GM12892 (cell line): ENCODE data around the gene TIPARP.
"Not testable (repeated sequence)": the region's sequence is repeated elsewhere in the genome, so short reads cannot be mapped to it uniquely, and the experiment has no call there.

Experiments used
- DNase-seq: peaks from one replicate; pipeline ENCODE4 v3.0.0; 2011; ENCODE audit not compliant: insufficient read length
- FAIRE-seq: peaks from 2 replicates; lab custom pipeline; 2011; peaks lifted over from hg19 to GRCh38; lab: Jason Lieb, UNC
- POLR2A ChIP-seq: IDR thresholded peaks from 2 replicates; pipeline ENCODE4 v1.6.1; 2011; ENCODE audit warnings: low read depth, low read length, control low read depth
- POLR2AphosphoS5 ChIP-seq: IDR thresholded peaks from 2 replicates; pipeline ENCODE4 v1.6.1; 2011; ENCODE audit warnings: low read depth, low read length, control low read depth
- TAF1 ChIP-seq: IDR thresholded peaks from 2 replicates; pipeline ENCODE4 v1.6.1; 2011; ENCODE audit warnings: low read depth, mild to moderate bottlenecking, control low read depth, low read length, borderline replicate concordance

Gene TIPARP

GRCh38 chr3:156635973-156636372, 38.4 kb upstream of the TIPARP start:
- FAIRE-seq, result no peak
- no peak for DNase-seq
- no peak for TF ChIP-seq POLR2AphosphoS5
- TF ChIP-seq POLR2A, result no peak
- TF ChIP-seq TAF1, result no peak

GRCh38 chr3:156637480-156638022, 36.8 kb upstream of the TIPARP start:
- TF ChIP-seq POLR2AphosphoS5 (no peak), TAF1 (no peak), POLR2A (no peak)
- FAIRE-seq (no peak), DNase-seq (no peak)

GRCh38 chr3:156638271-156638670, 36.1 kb upstream of the TIPARP start:
- TF ChIP-seq POLR2A, result no peak
- no peak for TF ChIP-seq TAF1
- TF ChIP-seq POLR2AphosphoS5, result no peak
- no peak for FAIRE-seq
- DNase-seq, result no peak

GRCh38 chr3:156639414-156640023, 34.9 kb upstream of the TIPARP start:
- FAIRE-seq (peak; percentile 33), DNase-seq (no peak)
- TF ChIP-seq POLR2A, result no peak

- FAIRE-seq (no peak), DNase-seq (no peak)
- TF ChIP-seq POLR2AphosphoS5 (no peak), POLR2A (no peak), TAF1 (no peak)
Measured at GRCh38 chr3:156641618-156641975, 32.8 kb upstream of the TIPARP start.

GRCh38 chr3:156642750-156643728, 31.4 kb upstream of the TIPARP start:
- FAIRE-seq (no peak), DNase-seq (no peak)
- no peak for TF ChIP-seq POLR2AphosphoS5
- no peak for TF ChIP-seq POLR2A
- TF ChIP-seq TAF1, result no peak

- no peak for TF ChIP-seq TAF1
- TF ChIP-seq POLR2AphosphoS5, result no peak
- DNase-seq, result peak; percentile 12
- peak; percentile 90 for FAIRE-seq
Measured at GRCh38 chr3:156643729-156644389, 30.5 kb upstream of the TIPARP start.

- TF ChIP-seq POLR2AphosphoS5, result no peak
- no peak for TF ChIP-seq TAF1
- TF ChIP-seq POLR2A, result no peak
- DNase-seq (no peak), FAIRE-seq (no peak)
Measured at GRCh38 chr3:156644958-156645357, 29.4 kb upstream of the TIPARP start.

GRCh38 chr3:156646958-156647357, 27.4 kb upstream of the TIPARP start:
- no peak for TF ChIP-seq POLR2A
- no peak for TF ChIP-seq TAF1
- TF ChIP-seq POLR2AphosphoS5, result no peak
- FAIRE-seq, result no peak
- DNase-seq, result no peak

GRCh38 chr3:156648086-156648485, 26.3 kb upstream of the TIPARP start:
- peak; percentile 82 for FAIRE-seq

GRCh38 chr3:156649681-156650080, 24.7 kb upstream of the TIPARP start:
- DNase-seq, result no peak
- TF ChIP-seq TAF1 (no peak), POLR2A (no peak), POLR2AphosphoS5 (no peak)
- FAIRE-seq, result no peak

More at GRCh38 chr3:156648086-156648485, 26.3 kb upstream of the TIPARP start:
- no peak for TF ChIP-seq POLR2A
- no peak for TF ChIP-seq POLR2AphosphoS5
- no peak for TF ChIP-seq TAF1
- DNase-seq, result no peak

- not testable (repeated sequence) for FAIRE-seq, DNase-seq
Measured at GRCh38 chr3:156652661-156653060, 21.7 kb upstream of the TIPARP start.
